Natural killer cell treated with Interleukin-12 subunit alpha and Interleukin-12 subunit beta and Interleukin-15 and Interleukin-18, amount 100 ng/mL, for 72 hours (primary cell): ENCODE results near the gene DOCK1. TPM values are rescaled to one million over a fixed set of nuclear protein-coding genes. Genes with fewer than 3 reads are reported as not detected.
"Not testable (repeated sequence)": the region's sequence is repeated elsewhere in the genome, so short reads cannot be mapped to it uniquely, and the experiment has no call there.

Source experiments
- ATAC-seq, 2 donors: fragments of 150-1000 bp; cut with Tn5 transposase in 1 of 2; sonication (Bioruptor Pico), chemical (Tn5 transposase) in 1 of 2; 2 replicates each; pipeline ENCODE4 v1.10.0; 2021
- DNase-seq: peaks from one replicate; pipeline ENCODE4 v3.0.0; 2022; ENCODE audit warnings: low spot score
- H3K27ac Mint-ChIP-seq, 2 donors: 1 replicate in 1 of 2; 2 replicates in 1 of 2; pipeline ENCODE4 v1.8.0; 2022; ENCODE audit warnings: mixed read lengths in 2 of 2, mild to moderate bottlenecking in 1 of 2, moderate library complexity in 1 of 2
- H3K27me3 Mint-ChIP-seq, 2 donors: 1 replicate in 1 of 2; 2 replicates in 1 of 2; pipeline ENCODE4 v1.8.0; 2022; ENCODE audit warnings: mixed read lengths in 2 of 2
- H3K36me3 Mint-ChIP-seq: one replicate; pipeline ENCODE4 v1.8.0; 2022; ENCODE audit warnings: mixed read lengths
- H3K4me1 Mint-ChIP-seq, 2 donors: 1 replicate in 1 of 2; 2 replicates in 1 of 2; pipeline ENCODE4 v1.8.0; 2022; ENCODE audit warnings: low read depth in 2 of 2, mixed read lengths in 2 of 2, mild to moderate bottlenecking in 1 of 2
- H3K4me3 Mint-ChIP-seq: one replicate; pipeline ENCODE4 v1.8.0; 2022; ENCODE audit warnings: mixed read lengths
- H3K9me3 Mint-ChIP-seq: 2 replicates; pipeline ENCODE4 v1.8.0; 2022; ENCODE audit warnings: mixed read lengths
- total RNA-seq, 2 donors: library from RNA; stranded (reverse); gene quantifications; one replicate each; pipeline ENCODE4 v1.2.3, GENCODE V29; 2022

DOCK1 gene
- total RNA-seq, 2 donors from 2014 or later, result 0.28 to 1.3 TPM

- peak; percentile 54 for DNase-seq
- Mint-ChIP-seq H3K4me3 (no peak overlapping the region), H3K9me3 (no peaks in the 10 kb centered on the region)
These were observed 12.7 kb upstream of the DOCK1 start for GRCh38 chr10:126892226-126893175.

GRCh38 chr10:126893206-126893605, 12.0 kb upstream of the DOCK1 start:
- Mint-ChIP-seq H3K9me3 (no peaks in the 10 kb centered on the region), H3K27ac (no peak overlapping the region), H3K36me3 (no peaks in the 10 kb centered on the region), H3K4me1 (no peaks in the 10 kb centered on the region), H3K4me3 (no peak overlapping the region), H3K27me3 (no peaks in the 10 kb centered on the region)
- ATAC-seq, result no peak
- no peak for DNase-seq

More at GRCh38 chr10:126892226-126893175, 12.7 kb upstream of the DOCK1 start:
- Mint-ChIP-seq H3K27me3 (no peaks in the 10 kb centered on the region), H3K27ac (no peak overlapping the region), H3K36me3 (no peaks in the 10 kb centered on the region), H3K4me1 (no peaks in the 10 kb centered on the region)
- ATAC-seq, result no peak

DNA sequence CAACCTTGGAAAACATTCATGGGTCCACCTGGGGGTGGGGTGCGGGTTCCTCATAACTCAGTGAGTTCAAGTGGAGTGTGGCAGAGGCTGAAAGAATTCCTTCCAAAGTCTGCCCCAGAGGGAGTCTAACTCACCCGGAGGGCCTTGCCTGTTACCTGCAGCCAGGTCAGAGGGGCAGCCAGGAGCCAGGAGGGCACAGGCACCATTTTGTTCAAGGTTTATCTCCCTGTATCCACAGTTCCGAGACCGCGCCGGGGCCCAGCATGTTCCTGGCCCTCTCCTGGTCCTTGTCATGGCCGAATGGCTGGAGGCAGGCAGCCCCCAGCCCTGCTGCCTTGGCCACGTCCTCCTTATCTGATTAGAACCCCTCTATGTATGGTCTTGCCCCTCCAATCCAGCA, 11.4 kb upstream of the DOCK1 start:
- DNase-seq, result peak; percentile 31
- no peak for ATAC-seq
- Mint-ChIP-seq H3K9me3 (no peaks in the 10 kb centered on the region), H3K4me3 (no peak overlapping the region), H3K27ac (no peak overlapping the region), H3K4me1 (no peaks in the 10 kb centered on the region), H3K27me3 (no peaks in the 10 kb centered on the region), H3K36me3 (no peaks in the 10 kb centered on the region)

DNA sequence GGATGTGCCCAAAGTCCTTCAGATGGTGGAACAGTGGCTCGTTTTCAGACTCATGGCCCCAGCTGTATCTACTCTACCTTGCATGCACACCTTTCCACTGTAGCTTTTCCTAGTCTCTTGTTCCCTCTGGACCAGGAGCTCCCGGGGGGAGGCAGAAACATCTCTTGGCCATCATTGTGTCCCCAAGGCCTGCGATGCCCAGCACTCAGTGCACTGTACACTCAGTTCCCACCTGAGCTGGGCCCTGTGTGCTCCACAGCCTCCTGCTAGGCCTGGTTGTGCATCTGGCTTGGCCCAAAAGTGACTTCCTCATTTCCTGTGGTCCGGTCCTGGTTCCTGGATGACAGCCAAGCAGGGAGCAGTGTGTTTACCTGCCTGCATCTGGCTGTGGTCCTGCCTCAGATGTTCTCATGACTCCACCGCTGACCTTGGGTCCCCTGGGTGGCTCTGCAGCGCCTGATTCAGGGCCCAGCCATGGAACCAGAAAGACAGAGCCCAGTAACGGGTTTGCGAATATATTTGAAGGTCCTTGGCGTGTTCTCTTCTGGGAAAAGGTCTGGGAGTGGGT, 9.9 kb upstream of the DOCK1 start:
- no peak for ATAC-seq
- Mint-ChIP-seq H3K4me3 (no peak overlapping the region), H3K9me3 (peaks cover 3% of the 10 kb centered on the region), H3K27me3 (no peaks in the 10 kb centered on the region), H3K36me3 (peaks cover 6% of the 10 kb centered on the region), H3K4me1 (no peaks in the 10 kb centered on the region), H3K27ac (no peak overlapping the region)
- DNase-seq, result peak; percentile 28

GRCh38 chr10:126898460-126898859, 6.8 kb upstream of the DOCK1 start:
- Mint-ChIP-seq H3K9me3 (peaks cover 3% of the 10 kb centered on the region), H3K36me3 (peaks cover 6% of the 10 kb centered on the region), H3K27me3 (peaks cover 4 to 6% of the 10 kb centered on the region in 2 donors), H3K4me1 (no peaks in the 10 kb centered on the region), H3K27ac (no peak overlapping the region), H3K4me3 (no peak overlapping the region)
- no peak for ATAC-seq
- no peak for DNase-seq

DNA sequence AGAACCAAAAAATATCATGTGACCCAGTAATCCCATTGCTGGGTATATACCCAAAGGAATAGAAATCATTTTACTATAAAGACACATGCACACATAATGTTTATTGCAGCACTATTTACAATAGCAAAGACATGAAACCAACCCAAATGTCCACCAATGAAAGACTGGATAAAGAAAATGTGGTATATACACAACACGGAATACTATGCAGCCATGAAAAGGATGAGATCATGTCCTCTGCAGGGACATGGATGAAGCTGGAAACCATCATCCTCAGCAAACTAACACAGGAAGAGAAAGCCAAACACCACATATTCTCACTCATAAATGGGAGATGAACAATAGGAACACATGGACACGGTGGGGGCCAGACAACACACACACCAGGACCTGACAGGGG, 5.7 kb upstream of the DOCK1 start:
- ATAC-seq, H3K9me3 Mint-ChIP-seq, H3K4me3 Mint-ChIP-seq, H3K27ac Mint-ChIP-seq, DNase-seq, H3K36me3 Mint-ChIP-seq, H3K4me1 Mint-ChIP-seq: not testable (repeated sequence)
- H3K27me3 Mint-ChIP-seq, result peaks cover 12 to 15% of the 10 kb centered on the region in 2 donors

DNA sequence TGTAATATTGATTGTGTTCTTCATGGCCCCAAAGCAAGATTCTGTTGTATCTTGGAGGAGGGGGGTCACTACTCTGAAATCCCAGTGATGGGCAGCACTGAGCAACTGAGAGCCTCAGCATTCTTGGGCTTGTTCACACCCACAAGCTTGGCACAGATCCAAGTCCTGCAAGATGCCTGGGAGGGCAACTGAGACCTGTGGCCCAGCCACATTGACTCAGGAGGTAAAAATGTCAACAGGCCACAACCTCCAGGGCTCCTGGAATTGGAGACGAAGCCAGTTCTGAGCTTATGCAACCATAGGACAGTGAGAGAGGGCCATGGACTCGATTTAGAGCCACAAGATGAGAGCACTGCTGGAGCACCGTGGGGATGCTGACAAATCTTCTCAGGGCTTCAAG, 3.1 kb upstream of the DOCK1 start:
- no peak for DNase-seq
- no peak overlapping the region for H3K4me3 Mint-ChIP-seq
- H3K4me1 Mint-ChIP-seq, result peaks cover 0 to 6% of the 10 kb centered on the region in 2 donors
- H3K27ac Mint-ChIP-seq, result no peak overlapping the region
- peaks cover 3% of the 10 kb centered on the region for H3K9me3 Mint-ChIP-seq
- peaks cover 6% of the 10 kb centered on the region for H3K36me3 Mint-ChIP-seq
- no peak for ATAC-seq
- H3K27me3 Mint-ChIP-seq, result peaks cover 23 to 27% of the 10 kb centered on the region in 2 donors

DNA sequence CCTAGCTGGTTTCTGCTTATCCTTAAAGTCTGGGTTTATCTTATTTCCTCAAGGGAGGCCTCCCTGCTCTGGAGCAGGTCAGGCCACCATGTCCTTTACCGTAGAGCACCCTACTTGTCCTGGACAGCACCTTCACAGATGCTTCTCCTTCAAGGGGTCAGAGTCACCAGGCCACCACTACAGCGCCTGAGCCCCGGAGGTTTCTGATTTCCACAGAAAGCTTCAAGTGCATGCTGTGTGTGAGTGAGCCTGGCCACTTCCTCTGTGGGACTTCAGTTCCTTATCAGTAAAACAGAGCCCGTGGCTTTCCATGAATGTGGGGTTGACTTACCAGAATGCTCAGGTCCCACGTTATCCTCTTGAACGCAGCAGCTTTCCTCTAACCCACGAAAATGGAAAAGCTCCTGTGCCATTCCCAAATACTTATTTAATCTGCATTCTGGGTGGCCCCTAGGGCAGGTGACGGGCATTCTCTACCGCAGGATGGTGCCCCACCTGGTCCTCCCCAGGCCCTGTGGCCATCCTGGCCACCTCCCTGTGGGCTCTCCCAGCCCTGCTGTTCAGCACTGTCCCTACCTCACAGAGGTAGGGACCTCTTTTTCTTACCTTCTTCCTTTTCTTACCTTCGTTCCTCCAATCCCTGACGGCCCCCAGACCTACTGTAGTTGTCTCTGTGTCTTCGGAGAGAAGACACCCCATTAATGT, 1.4 kb upstream of the DOCK1 start:
- H3K36me3 Mint-ChIP-seq, result peaks cover 6% of the 10 kb centered on the region
- H3K27ac Mint-ChIP-seq, result no peak overlapping the region
- H3K4me1 Mint-ChIP-seq, result peaks cover 0 to 6% of the 10 kb centered on the region in 2 donors
- peaks cover 25 to 32% of the 10 kb centered on the region in 2 donors for H3K27me3 Mint-ChIP-seq
- no peak overlapping the region for H3K4me3 Mint-ChIP-seq
- DNase-seq (peak; percentile 35), ATAC-seq (no peak)
- peaks cover 3% of the 10 kb centered on the region for H3K9me3 Mint-ChIP-seq

DNA sequence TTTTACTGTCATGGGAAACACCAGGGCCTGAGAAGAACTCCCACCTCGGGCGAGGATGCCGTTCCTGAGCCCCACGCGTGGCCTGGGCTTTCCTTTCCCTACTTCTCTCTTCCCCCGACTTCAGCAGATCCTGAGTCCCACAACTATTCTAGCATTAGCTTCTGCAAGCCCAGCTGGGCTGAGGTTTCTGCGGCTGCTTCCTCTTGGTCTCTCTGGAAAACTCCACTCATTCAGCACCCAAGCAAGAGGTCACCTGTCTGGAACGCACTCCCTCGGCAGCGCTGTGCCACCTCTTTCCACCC, 761 bp upstream of the DOCK1 start:
- no peak overlapping the region for H3K27ac Mint-ChIP-seq
- peaks cover 0 to 6% of the 10 kb centered on the region in 2 donors for H3K4me1 Mint-ChIP-seq
- no peak overlapping the region for H3K4me3 Mint-ChIP-seq
- ATAC-seq (no peak), DNase-seq (peak; percentile 15)
- peaks cover 3% of the 10 kb centered on the region for H3K36me3 Mint-ChIP-seq
- H3K9me3 Mint-ChIP-seq, result peaks cover 3% of the 10 kb centered on the region
- peaks cover 25 to 32% of the 10 kb centered on the region in 2 donors for H3K27me3 Mint-ChIP-seq

GRCh38 chr10:126905776-126906703, 812 bp downstream of the DOCK1 start:
- Mint-ChIP-seq H3K4me3 (peak overlapping the region; percentile 52), H3K4me1 (peaks cover 0 to 6% of the 10 kb centered on the region in 2 donors), H3K36me3 (no peaks in the 10 kb centered on the region), H3K9me3 (no peaks in the 10 kb centered on the region), H3K27ac (no peak overlapping the region), H3K27me3 (peaks cover 25 to 32% of the 10 kb centered on the region in 2 donors)
- DNase-seq (peak; percentile 50), ATAC-seq (peak in 1 of 2 donors; percentile 3)

DNA sequence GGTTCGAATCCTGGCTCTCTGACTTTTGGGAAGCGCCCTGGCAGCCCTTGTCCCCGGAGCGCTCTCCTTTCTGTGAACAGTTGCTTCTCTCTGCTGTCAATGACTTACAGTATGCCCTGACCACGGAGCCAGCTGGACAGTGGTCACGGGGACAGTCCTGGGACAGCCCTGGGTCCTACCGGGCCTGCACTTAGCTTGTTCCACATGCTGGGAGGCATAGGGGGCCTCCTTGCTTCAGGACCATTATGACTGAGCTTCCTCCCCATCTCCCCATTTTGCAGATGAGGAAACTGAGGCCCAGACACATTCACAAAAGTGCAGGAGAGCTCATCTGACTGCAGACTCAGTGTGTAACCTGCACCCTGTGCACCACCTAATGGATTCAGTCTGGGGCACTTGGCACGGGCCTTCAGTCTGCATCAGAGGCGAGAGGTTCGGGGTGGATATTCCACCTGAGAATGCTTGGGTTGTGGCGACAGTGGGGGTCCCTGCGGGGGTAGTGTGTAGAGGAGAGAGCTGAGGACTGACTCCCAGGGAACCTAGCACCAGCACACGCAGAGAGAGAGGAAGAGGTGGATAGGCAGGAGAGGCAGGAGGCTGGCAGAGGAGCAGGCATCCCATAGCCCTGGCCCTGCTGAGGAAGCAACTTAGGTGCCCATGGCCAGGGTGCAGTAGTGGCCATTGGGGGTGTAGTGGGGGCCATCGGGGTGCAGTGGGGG, 1.6 kb downstream of the DOCK1 start:
- peak in 1 of 2 donors; percentile 17 for ATAC-seq
- Mint-ChIP-seq H3K36me3 (no peaks in the 10 kb centered on the region), H3K27me3 (peaks cover 23 to 32% of the 10 kb centered on the region in 2 donors), H3K9me3 (no peaks in the 10 kb centered on the region), H3K4me3 (peak overlapping the region; percentile 52), H3K27ac (no peak overlapping the region), H3K4me1 (peaks cover 0 to 6% of the 10 kb centered on the region in 2 donors)
- peak; percentile 13 for DNase-seq

- Mint-ChIP-seq H3K4me3 (no peak overlapping the region), H3K27me3 (peaks cover 21 to 32% of the 10 kb centered on the region in 2 donors), H3K4me1 (peaks cover 0 to 6% of the 10 kb centered on the region in 2 donors), H3K27ac (no peak overlapping the region), H3K9me3 (no peaks in the 10 kb centered on the region), H3K36me3 (no peaks in the 10 kb centered on the region)
- ATAC-seq, result no peak
- DNase-seq, result no peak
These were observed 2.3 kb downstream of the DOCK1 start for GRCh38 chr10:126907423-126907970.
